ENCODE data around the gene BMP3.

BMP3 gene

DNA sequence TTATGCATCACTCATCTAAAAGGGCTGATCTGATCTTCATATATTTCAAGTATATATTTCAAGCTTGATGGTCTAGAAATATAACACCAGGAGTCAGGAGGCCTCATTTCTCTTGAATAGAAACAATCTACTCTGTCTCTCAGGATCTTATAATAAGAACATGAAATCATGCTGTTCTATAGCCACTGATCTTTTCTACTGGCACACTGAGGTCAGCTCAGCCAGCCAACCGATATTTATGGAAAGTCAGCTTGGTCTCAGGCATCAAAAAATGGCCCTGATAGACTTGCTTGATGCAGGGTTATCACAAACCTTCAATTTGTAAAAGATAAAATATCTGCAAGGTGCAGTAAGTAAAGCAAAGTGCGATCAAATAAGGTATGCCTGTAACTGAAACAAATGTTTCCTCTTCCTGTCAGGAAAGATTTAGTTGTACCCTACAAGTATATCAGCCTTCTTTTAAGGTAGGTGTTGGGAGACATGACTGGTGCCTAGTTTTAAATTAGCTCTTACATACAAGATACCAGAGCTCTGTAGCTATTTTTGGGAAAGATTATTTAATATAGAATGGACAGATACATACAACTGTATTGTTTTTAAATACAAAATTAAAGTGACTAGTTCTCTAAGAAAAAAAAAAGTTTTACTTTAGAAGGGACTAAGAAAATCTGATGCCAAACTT lies 63.4 kb downstream of the BMP3 start:
- Histone ChIP-seq H3K4me3 (replicated peaks; ENCODE audit: insufficient read depth, low read length) (no peak overlapping the region), H3K27me3 (ENCODE audit: insufficient read depth, poor library complexity, severe bottlenecking) (no peaks in the 10 kb centered on the region), H3K27ac (replicated peaks) (no peak overlapping the region)
- DNase-seq (ENCODE audit: low read depth in 1 of 2, low spot score in 1 of 2) = no peak
- no peak for TF ChIP-seq SPI1 (IDR thresholded peaks at IDR 0.05; ENCODE audit: borderline replicate concordance, low read depth)

DNA sequence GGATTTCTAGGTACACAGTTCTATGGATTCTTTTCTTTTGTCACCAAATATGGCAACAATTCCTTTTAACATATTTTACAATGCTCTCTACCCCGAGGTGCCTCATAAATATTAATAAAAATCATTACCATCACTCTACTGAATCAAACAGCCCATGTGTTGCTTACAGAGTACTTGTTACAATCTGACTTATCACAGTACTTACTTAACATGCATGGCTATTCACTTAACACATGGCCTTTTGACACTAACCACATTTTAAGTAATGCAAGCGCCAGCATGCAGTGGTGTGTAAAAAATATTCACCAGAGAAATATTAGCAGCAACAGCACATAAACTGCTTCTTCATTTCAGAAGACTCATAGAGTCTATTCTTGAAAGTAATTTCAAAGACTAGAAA lies 64.9 kb downstream of the BMP3 start:
- H3K4me3 ChIP-seq (replicated peaks; ENCODE audit: insufficient read depth, low read length) = no peak overlapping the region
- no peak for DNase-seq (ENCODE audit: low read depth in 1 of 2, low spot score in 1 of 2)

DNA sequence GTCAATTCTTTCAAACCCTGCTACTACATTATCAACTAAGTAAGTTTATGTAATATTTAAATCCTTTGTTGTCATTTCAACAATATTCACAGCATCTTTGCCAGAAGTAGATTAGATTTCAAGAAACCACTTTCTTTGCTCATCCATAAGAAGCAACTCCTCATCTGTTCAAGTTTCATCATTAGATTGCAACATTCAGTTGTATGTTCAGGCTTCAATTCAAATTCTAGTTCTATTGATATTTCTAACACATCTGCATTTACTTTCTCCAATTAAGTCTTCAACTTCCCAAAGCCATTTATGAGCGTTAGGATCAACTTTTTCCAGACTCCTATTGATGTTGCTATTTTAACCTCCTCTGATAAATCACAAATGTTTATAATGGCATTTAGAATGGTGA lies 66.1 kb downstream of the BMP3 start:
- no peak for TF ChIP-seq POLR2AphosphoS5 (IDR thresholded peaks at IDR 0.05; ENCODE audit: low read depth)
- TF ChIP-seq, protein P1, sequence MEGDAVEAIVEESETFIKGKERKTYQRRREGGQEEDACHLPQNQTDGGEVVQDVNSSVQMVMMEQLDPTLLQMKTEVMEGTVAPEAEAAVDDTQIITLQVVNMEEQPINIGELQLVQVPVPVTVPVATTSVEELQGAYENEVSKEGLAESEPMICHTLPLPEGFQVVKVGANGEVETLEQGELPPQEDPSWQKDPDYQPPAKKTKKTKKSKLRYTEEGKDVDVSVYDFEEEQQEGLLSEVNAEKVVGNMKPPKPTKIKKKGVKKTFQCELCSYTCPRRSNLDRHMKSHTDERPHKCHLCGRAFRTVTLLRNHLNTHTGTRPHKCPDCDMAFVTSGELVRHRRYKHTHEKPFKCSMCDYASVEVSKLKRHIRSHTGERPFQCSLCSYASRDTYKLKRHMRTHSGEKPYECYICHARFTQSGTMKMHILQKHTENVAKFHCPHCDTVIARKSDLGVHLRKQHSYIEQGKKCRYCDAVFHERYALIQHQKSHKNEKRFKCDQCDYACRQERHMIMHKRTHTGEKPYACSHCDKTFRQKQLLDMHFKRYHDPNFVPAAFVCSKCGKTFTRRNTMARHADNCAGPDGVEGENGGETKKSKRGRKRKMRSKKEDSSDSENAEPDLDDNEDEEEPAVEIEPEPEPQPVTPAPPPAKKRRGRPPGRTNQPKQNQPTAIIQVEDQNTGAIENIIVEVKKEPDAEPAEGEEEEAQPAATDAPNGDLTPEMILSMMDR (IDR thresholded peaks at IDR 0.05; ENCODE audit: insufficient read depth, low read length) = no peak
- no peak for TF ChIP-seq GABPA (IDR thresholded peaks at IDR 0.05; ENCODE audit: low read depth)
- TF ChIP-seq, protein P2, sequence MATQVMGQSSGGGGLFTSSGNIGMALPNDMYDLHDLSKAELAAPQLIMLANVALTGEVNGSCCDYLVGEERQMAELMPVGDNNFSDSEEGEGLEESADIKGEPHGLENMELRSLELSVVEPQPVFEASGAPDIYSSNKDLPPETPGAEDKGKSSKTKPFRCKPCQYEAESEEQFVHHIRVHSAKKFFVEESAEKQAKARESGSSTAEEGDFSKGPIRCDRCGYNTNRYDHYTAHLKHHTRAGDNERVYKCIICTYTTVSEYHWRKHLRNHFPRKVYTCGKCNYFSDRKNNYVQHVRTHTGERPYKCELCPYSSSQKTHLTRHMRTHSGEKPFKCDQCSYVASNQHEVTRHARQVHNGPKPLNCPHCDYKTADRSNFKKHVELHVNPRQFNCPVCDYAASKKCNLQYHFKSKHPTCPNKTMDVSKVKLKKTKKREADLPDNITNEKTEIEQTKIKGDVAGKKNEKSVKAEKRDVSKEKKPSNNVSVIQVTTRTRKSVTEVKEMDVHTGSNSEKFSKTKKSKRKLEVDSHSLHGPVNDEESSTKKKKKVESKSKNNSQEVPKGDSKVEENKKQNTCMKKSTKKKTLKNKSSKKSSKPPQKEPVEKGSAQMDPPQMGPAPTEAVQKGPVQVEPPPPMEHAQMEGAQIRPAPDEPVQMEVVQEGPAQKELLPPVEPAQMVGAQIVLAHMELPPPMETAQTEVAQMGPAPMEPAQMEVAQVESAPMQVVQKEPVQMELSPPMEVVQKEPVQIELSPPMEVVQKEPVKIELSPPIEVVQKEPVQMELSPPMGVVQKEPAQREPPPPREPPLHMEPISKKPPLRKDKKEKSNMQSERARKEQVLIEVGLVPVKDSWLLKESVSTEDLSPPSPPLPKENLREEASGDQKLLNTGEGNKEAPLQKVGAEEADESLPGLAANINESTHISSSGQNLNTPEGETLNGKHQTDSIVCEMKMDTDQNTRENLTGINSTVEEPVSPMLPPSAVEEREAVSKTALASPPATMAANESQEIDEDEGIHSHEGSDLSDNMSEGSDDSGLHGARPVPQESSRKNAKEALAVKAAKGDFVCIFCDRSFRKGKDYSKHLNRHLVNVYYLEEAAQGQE (IDR thresholded peaks at IDR 0.05; ENCODE audit: insufficient replicate concordance, low read depth) = no peak
- no peak for TF ChIP-seq SPI1 (IDR thresholded peaks at IDR 0.05; ENCODE audit: borderline replicate concordance, low read depth)

More for the DNA sequence above, 64.9 kb downstream of the BMP3 start:
- H3K27ac ChIP-seq (replicated peaks) = no peak overlapping the region
- no peaks in the 10 kb centered on the region for H3K27me3 ChIP-seq (ENCODE audit: insufficient read depth, poor library complexity, severe bottlenecking)
- no peak for TF ChIP-seq GABPA (IDR thresholded peaks at IDR 0.05; ENCODE audit: low read depth)
- TF ChIP-seq, protein P1 (IDR thresholded peaks at IDR 0.05; ENCODE audit: insufficient read depth, low read length) = no peak
- no peak for TF ChIP-seq POLR2AphosphoS5 (IDR thresholded peaks at IDR 0.05; ENCODE audit: low read depth)
- TF ChIP-seq, protein P2 (IDR thresholded peaks at IDR 0.05; ENCODE audit: insufficient replicate concordance, low read depth) = no peak
- TF ChIP-seq SPI1 (IDR thresholded peaks at IDR 0.05; ENCODE audit: borderline replicate concordance, low read depth) = no peak

DNA sequence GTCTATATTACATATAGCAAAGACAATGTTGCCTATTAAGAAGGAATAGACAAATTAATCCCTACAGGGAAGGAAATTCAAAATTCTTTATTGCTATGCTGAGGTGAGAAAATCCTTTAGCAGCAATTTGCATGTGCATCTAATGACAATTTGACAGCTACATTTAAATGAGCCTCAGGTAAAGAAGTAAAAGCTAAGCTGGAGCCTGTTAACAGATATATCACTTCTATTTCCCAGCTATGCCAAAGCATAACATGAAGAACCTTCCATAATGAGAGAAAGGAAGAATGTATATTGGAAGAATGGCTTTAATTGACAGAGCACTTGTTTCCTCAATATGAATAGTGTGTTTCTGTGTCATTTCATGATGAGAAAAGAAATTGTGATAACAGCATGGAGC lies 71.6 kb downstream of the BMP3 start:
- H3K27ac ChIP-seq (replicated peaks) = no peak overlapping the region
- TF ChIP-seq POLR2AphosphoS5 (IDR thresholded peaks at IDR 0.05; ENCODE audit: low read depth) = no peak
- no peak for TF ChIP-seq SPI1 (IDR thresholded peaks at IDR 0.05; ENCODE audit: borderline replicate concordance, low read depth)
- TF ChIP-seq, protein P2 (IDR thresholded peaks at IDR 0.05; ENCODE audit: insufficient replicate concordance, low read depth) = no peak
- TF ChIP-seq, protein P1 (IDR thresholded peaks at IDR 0.05; ENCODE audit: insufficient read depth, low read length) = no peak
- no peak for TF ChIP-seq GABPA (IDR thresholded peaks at IDR 0.05; ENCODE audit: low read depth)
- no peak overlapping the region for H3K4me3 ChIP-seq (replicated peaks; ENCODE audit: insufficient read depth, low read length)
- no peak for DNase-seq (ENCODE audit: low read depth in 1 of 2, low spot score in 1 of 2)
- no peaks in the 10 kb centered on the region for H3K27me3 ChIP-seq (ENCODE audit: insufficient read depth, poor library complexity, severe bottlenecking)

More for the DNA sequence above, 66.1 kb downstream of the BMP3 start:
- Histone ChIP-seq H3K4me3 (replicated peaks; ENCODE audit: insufficient read depth, low read length) (no peak overlapping the region), H3K27me3 (ENCODE audit: insufficient read depth, poor library complexity, severe bottlenecking) (no peaks in the 10 kb centered on the region), H3K27ac (replicated peaks) (no peak overlapping the region)
- DNase-seq (ENCODE audit: low read depth in 1 of 2, low spot score in 1 of 2) = no peak

Data from HL-60 (cell line).